ENCODE measurements around the gene MYH15.

- no peak for TF ChIP-seq ZNF274 (IDR thresholded peaks at IDR 0.05; ENCODE audit: borderline replicate concordance, extremely low read depth, low read length)
- TF ChIP-seq RXRA (IDR thresholded peaks at IDR 0.05; ENCODE audit: insufficient read depth, low read depth, low read length), result no peak
- TF ChIP-seq POLR2A (IDR thresholded peaks at IDR 0.05; ENCODE audit: control extremely low read depth in 1 of 2, low read depth in 2 of 2, low read length in 2 of 2), result no peak
- no peak for TF ChIP-seq CTCF (IDR thresholded peaks at IDR 0.05; ENCODE audit: control extremely low read depth in 1 of 3, insufficient read depth in 1 of 3, low read depth in 1 of 3, low read length in 3 of 3)
- TF ChIP-seq, protein P1, sequence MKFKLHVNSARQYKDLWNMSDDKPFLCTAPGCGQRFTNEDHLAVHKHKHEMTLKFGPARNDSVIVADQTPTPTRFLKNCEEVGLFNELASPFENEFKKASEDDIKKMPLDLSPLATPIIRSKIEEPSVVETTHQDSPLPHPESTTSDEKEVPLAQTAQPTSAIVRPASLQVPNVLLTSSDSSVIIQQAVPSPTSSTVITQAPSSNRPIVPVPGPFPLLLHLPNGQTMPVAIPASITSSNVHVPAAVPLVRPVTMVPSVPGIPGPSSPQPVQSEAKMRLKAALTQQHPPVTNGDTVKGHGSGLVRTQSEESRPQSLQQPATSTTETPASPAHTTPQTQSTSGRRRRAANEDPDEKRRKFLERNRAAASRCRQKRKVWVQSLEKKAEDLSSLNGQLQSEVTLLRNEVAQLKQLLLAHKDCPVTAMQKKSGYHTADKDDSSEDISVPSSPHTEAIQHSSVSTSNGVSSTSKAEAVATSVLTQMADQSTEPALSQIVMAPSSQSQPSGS (IDR thresholded peaks at IDR 0.05; ENCODE audit: low read length), result no peak
- TF ChIP-seq NRF1 (IDR thresholded peaks at IDR 0.05; ENCODE audit: low read depth, low read length), result no peak
- no peak for TF ChIP-seq EP300 (IDR thresholded peaks at IDR 0.05; ENCODE audit: borderline replicate concordance in 1 of 2, low read depth in 2 of 2, low read length in 2 of 2)
- TF ChIP-seq FOSL1 (IDR thresholded peaks at IDR 0.05; ENCODE audit: insufficient read depth, low read depth, low read length), result no peak
These were observed 102.5 kb downstream of the MYH15 start for GRCh38 chr3:108407886-108408285.
